Lower lobe of right lung (tissue), 2 donors: ENCODE measurements around the gene HOXC11. TPM values are rescaled to one million over a fixed set of nuclear protein-coding genes. Genes with fewer than 3 reads are reported as not detected.

Source experiments
- ATAC-seq, 2 donors: fragments of 200-7000 bp; cut with Tn5 transposase; one replicate each; pipeline ENCODE4 v1.9.1; 2020 to 2022; ENCODE audit warnings: mild to moderate bottlenecking in 2 of 2, moderate library complexity in 2 of 2
- DNase-seq: peaks from one replicate; pipeline ENCODE4 v3.0.0-alpha.2; 2020
- H3K27ac ChIP-seq: fragments of 200-600 bp; one replicate; pipeline ENCODE4 v1.8.0; 2022
- H3K27me3 ChIP-seq: fragments of 200-600 bp; one replicate; pipeline ENCODE4 v1.8.0; 2022; ENCODE audit warnings: low read depth
- H3K36me3 ChIP-seq: fragments of 200-600 bp; one replicate; pipeline ENCODE4 v1.8.0; 2022; ENCODE audit warnings: mild to moderate bottlenecking
- H3K4me1 ChIP-seq: fragments of 200-600 bp; one replicate; pipeline ENCODE4 v1.8.0; 2022
- H3K4me3 ChIP-seq: fragments of 200-600 bp; one replicate; pipeline ENCODE4 v1.8.0; 2022; ENCODE audit warnings: mild to moderate bottlenecking
- H3K9me3 ChIP-seq: fragments of 200-600 bp; one replicate; pipeline ENCODE4 v1.8.0; 2022
- intact Hi-C: fragments of 100-400 bp; cut with DNase I; formaldehyde crosslinking; loops from one replicate; pipeline ENCODE4 v1.11.0; 2022
- total RNA-seq: library from RNA; stranded (reverse); fragmentation: NEBNext Ultra II Directional; extraction: Animal tissue kit (Norgen Biotek cat#: 25700); gene quantifications from one replicate; pipeline ENCODE4 v1.2.1, GENCODE V29; 2021
- TF ChIP-seq, protein P1 (sequence below): fragments of 200-600 bp; IDR thresholded peaks from one replicate; pipeline ENCODE4 v1.8.0; 2022; ENCODE audit warnings: antibody characterized with exemption, mild to moderate bottlenecking
- donor health status: DM: no; HTN: yes; CAD: no; lungs with severe emphysema.

HOXC11 gene
- total RNA-seq, 1 donor from 2014 or later = not detected

DNA sequence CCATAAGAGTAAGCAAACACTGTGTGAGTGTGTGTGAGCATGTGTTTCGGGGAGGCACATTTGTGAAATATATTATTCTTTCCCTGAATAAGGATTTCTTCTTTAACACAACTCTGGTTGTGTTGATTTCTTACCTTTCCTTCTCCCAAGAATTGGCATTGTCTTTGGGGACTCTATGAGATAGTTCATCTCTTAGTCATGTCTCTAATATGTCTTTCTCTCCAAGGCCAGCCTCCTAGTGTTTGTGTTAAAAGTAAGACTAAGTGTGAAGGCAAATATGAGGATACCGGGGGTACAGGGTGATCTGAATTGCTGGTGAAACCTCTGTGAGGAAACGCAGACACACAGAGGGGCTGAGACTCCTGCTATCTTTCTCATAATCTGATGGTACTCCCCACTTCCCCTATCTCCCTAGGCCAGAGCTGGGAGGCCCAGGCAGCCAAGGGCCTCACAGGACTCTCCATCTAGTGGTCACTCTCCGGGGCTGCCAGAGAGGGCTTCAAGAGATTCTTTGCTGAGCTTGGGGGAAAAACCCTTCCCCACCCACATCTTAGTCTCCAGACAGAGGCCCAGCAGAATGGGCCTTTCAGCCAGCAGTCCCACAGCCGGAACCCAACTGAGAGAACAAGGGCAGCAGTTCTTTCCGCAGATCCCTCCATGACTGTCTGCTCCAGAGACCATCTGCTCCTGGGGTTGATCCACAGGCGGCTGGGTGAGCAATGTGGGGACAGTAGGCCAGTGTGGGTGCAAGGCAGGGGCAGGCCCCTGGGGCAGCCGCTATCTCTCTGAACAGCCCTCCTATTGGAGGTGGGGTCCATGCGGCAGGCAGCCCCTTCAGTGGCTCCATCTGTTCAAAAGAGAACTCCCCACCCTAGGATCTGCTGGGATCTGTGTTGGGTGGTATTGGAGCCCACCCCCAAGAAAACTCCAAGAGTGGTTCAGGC is 24.0 kb upstream of the HOXC11 start:
- no peak overlapping the region for H3K27ac ChIP-seq
- no peaks in the 10 kb centered on the region for H3K9me3 ChIP-seq
- peaks cover 100% of the 10 kb centered on the region for H3K27me3 ChIP-seq
- H3K36me3 ChIP-seq = no peaks in the 10 kb centered on the region
- no peaks in the 10 kb centered on the region for H3K4me1 ChIP-seq
- TF ChIP-seq, protein P1, sequence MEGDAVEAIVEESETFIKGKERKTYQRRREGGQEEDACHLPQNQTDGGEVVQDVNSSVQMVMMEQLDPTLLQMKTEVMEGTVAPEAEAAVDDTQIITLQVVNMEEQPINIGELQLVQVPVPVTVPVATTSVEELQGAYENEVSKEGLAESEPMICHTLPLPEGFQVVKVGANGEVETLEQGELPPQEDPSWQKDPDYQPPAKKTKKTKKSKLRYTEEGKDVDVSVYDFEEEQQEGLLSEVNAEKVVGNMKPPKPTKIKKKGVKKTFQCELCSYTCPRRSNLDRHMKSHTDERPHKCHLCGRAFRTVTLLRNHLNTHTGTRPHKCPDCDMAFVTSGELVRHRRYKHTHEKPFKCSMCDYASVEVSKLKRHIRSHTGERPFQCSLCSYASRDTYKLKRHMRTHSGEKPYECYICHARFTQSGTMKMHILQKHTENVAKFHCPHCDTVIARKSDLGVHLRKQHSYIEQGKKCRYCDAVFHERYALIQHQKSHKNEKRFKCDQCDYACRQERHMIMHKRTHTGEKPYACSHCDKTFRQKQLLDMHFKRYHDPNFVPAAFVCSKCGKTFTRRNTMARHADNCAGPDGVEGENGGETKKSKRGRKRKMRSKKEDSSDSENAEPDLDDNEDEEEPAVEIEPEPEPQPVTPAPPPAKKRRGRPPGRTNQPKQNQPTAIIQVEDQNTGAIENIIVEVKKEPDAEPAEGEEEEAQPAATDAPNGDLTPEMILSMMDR = no peak
- DNase-seq (no peak), ATAC-seq (no peak)
- intact Hi-C loops = no loop called here
- no peak overlapping the region for H3K4me3 ChIP-seq

DNA sequence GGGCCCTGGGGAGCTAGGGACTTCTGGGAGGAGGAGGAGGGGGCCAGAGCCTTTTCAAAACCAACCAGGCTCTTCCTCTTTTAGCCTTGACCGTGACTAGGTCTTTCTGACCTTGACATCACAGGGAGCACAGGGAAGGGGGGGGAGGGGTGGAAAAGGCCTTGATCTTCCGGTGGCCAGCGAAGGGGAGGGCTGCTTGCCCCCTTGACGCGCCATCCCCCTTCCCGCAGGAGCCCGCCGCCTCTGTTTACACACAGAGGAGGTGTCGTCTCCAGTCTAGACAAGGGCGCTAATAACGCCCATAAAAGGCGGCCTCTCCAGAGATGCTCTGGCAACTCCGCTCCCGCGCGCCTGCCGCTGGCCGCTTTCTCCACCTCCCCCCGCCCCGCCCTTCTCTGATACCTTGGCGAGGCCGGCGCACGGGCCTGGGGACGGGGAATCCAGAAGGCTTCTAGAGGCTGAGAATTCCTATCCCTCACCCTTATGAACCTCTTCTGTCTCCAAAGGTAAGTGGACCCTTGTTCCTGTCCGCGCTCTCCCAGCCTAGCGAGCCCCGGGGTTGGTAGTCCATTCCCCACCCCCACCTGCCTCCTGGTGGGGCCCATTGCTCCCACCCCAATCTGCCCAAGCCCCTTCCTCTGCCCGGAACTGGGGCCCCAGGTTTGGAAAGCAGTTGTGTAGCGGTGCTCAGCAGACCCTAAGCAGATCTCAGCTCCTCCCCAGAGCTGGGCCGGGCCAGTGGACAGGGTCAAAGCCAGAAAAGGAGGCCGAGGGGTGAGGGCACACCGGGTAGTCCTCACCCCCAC is 23.1 kb upstream of the HOXC11 start:
- no peak overlapping the region for H3K27ac ChIP-seq
- H3K36me3 ChIP-seq = no peaks in the 10 kb centered on the region
- TF ChIP-seq, protein P1 = no peak
- peaks cover 100% of the 10 kb centered on the region for H3K27me3 ChIP-seq
- ATAC-seq (no peak), DNase-seq (no peak)
- no peaks in the 10 kb centered on the region for H3K9me3 ChIP-seq
- no peaks in the 10 kb centered on the region for H3K4me1 ChIP-seq
- H3K4me3 ChIP-seq = no peak overlapping the region
- intact Hi-C loops = no loop called here

DNA sequence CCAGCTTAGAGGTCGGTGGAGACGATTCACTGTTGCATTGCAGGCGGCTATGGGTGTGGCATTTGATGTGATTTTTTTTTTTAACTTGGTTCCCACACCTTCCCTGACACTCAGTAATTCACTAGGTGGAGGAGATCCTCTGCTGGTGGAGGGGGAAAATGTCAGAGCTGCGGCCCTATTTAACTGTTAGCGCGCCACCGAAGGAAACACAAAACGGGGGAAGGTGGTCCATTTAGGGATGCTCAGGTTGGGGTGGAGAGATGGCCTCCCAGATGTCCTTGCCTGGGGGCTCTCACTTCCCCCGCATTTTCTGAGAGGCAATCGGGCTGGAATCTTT is 22.5 kb upstream of the HOXC11 start:
- Histone ChIP-seq H3K27ac (no peak overlapping the region), H3K4me1 (no peaks in the 10 kb centered on the region), H3K36me3 (no peaks in the 10 kb centered on the region), H3K27me3 (peaks cover 100% of the 10 kb centered on the region), H3K9me3 (no peaks in the 10 kb centered on the region), H3K4me3 (no peak overlapping the region)
- ATAC-seq (no peak), DNase-seq (no peak)
- intact Hi-C loops = no loop called here
- TF ChIP-seq, protein P1 = no peak

DNA sequence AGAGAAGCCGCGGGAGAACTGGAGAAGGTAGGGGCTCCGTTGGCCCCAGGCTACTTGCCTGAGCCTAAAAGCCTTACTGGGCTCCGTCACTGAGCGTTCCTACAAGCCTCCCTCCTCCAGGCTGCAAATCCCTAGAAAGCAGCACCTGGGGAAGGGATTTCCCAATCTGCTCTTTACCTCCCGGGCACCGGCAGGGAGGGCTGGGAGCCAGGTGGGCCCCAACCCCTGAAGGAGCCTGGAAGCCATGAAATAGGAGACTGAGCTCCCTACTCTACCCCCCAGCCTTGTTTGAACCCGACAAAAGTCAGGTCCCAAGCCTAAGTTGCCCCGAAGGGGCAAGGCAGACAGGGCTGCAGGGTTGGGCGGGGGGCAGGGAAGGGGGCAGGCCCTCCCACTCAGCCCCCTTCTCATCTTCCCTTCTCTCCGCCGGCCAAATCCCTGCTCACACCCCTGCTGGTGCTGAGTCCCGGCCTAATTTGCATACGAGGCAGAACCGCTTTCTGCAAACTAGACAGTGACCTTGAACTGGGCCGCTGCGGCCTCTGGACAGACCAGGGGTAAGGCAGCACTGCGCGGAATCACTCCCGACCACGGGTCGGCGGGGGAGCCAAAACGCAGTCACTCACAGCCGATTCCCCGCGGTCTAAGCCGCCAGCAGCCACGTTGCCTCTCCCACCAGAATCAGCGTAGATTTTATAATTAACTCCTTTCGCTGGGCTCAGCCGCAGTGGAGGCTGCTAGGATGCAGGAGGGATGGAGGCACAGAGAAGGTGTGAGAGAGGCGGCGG is 21.9 kb upstream of the HOXC11 start:
- DNase-seq = no peak
- Histone ChIP-seq H3K9me3 (no peaks in the 10 kb centered on the region), H3K27ac (no peak overlapping the region), H3K27me3 (peaks cover 100% of the 10 kb centered on the region), H3K4me1 (no peaks in the 10 kb centered on the region), H3K36me3 (no peaks in the 10 kb centered on the region), H3K4me3 (no peak overlapping the region)
- no peak for ATAC-seq
- TF ChIP-seq, protein P1 = no peak
- intact Hi-C loops = no loop called here
